GM12801 (cell line): Measurements from ENCODE around the gene TBC1D12.

ENCODE experiments used
- TF ChIP-seq, protein P1 (sequence below): IDR thresholded peaks from one replicate; pipeline ENCODE4 v1.5.1; 2011; ENCODE audit warnings: control low read depth; ENCODE audit not compliant: insufficient read length; ENCODE audit errors: extremely low read depth

The TBC1D12 gene

DNA sequence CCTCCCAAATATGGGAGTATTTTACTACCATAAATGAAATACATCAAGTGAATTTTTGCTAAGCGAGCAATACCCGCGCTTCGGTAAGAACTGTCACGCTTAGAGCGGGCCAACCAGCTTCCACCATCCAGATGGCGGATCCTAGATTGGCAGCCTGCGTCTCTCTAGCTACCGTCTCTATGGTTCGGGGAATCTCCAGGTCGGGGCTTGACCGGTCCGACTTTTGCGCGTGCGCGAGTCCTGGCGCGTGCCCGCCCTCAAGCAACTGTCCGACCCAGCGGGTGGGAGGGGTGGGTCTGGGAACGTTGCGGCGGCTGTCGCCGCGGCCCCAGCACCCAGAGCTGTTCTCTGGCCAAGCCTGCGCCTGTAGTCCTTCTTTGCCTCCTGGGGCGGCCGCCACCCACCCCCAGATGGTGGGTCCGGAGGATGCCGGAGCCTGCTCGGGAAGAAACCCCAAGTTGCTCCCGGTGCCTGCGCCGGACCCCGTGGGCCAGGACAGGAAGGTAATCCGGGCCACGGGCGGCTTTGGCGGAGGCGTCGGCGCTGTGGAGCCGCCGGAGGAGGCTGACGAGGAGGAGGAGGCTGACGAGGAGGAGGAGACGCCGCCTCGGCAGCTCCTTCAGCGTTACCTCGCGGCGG is at the start of gene TBC1D12:
Gene TBC1D12, plus strand, starts transcription at position 338 of the 639 bp plus-strand sequence. Its CDS starts 73 bp downstream, at position 411.
- TF ChIP-seq, protein P1, sequence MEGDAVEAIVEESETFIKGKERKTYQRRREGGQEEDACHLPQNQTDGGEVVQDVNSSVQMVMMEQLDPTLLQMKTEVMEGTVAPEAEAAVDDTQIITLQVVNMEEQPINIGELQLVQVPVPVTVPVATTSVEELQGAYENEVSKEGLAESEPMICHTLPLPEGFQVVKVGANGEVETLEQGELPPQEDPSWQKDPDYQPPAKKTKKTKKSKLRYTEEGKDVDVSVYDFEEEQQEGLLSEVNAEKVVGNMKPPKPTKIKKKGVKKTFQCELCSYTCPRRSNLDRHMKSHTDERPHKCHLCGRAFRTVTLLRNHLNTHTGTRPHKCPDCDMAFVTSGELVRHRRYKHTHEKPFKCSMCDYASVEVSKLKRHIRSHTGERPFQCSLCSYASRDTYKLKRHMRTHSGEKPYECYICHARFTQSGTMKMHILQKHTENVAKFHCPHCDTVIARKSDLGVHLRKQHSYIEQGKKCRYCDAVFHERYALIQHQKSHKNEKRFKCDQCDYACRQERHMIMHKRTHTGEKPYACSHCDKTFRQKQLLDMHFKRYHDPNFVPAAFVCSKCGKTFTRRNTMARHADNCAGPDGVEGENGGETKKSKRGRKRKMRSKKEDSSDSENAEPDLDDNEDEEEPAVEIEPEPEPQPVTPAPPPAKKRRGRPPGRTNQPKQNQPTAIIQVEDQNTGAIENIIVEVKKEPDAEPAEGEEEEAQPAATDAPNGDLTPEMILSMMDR = no peak

DNA sequence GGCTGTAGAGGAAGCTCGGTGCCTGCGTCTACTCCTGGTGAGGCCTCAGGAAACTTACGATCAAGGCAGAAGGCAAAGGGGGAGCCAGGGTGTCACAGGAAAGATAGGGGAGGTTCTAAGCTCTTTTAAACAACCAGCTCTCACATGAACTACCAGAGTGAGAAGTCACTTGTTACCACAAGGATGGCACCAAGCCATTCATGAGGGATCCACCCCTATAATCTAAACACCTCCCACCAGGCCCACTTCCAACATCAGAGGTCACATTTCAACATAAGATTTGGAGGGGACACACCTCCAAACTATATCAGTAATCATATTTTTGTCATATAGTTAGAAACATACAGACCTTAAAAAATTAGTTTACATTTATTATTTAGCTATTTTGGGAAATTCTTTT is 49.0 kb upstream of the TBC1D12 start:
- TF ChIP-seq, protein P1 = no peak

DNA sequence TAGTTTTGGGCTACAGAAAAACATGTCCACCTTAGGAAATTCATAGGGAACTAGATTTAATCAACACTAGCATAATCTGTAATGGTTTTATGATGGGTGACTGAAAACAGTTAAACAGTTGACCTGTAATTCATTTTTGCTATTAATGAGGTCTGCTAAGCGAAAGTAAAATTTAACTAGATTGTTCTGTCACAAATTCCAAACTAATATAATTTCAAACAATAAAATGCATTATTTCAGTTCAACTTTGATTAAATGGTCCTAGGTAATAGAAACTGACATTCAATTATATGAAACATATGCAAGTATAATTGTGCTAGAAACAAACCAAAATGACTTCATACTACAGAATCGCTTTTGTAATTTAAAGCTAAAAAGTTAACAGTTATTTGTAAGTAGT is 46.5 kb upstream of the TBC1D12 start:
- TF ChIP-seq, protein P1 = no peak

DNA sequence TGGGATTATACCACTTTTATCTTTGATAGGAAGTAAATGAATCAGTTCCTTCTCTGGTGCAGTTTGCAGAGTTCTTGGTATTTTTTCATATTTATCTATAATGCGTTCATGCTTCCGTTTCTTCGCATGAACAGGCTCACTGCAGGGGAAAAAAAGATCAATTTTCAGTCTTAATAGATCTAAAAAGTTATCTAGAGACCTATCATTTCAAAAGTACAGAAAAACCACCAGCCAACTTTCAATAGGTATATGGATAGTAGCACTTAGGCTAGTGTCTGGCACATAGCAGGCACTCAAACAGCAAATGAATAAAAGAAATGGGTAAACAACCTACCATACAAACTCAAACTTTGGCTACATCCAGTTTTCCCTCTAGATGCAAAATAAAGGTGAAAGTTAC is 45.1 kb upstream of the TBC1D12 start:
- TF ChIP-seq, protein P1 = no peak

DNA sequence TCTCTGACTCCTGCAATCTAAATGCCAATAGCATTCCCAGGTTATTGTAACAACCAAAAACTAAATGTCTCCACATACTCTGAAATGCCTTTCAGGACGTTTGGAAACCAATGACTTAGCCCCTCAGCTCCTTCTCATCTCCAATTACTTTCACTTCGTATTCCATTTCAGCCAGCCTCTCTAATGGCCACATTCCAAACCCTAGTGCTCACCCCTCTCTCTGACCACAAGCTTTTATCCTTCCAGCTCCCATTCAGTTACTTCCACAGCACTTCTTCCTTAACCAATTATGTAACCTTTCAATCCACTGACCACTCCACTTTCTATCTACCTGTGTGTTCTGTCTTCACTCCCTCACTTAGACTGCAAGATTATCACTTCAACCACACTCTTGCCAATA is 43.9 kb upstream of the TBC1D12 start:
- TF ChIP-seq, protein P1 = no peak

DNA sequence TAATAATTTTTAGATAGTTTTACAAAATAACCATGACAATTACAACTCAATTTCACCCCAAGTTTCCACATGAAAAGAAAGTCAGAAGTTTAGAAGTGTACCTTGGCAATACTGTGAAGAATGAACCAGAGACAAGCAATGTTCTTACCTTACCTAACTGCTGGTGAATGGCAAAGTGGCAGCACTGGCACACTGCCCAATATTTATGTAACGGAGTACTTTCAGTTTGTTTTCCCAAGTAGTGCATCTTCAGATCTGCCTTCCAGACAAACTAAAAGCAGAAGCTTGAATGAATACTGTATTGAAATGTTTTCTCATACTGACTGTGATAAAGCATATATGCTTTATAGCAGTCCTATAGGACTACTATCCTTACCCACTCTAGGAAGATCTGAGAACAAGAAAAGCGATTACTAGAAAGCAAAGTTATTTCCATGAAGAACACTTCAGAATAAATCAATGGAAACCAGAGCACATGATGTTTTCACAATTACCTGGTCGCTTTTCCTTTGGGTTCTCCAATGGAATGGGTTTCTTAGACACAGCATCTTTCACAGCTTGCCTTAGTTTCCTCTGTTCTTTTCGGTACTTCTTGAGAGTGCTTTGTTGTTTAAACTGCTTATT is 41.1 kb upstream of the TBC1D12 start:
- TF ChIP-seq, protein P1 = no peak

DNA sequence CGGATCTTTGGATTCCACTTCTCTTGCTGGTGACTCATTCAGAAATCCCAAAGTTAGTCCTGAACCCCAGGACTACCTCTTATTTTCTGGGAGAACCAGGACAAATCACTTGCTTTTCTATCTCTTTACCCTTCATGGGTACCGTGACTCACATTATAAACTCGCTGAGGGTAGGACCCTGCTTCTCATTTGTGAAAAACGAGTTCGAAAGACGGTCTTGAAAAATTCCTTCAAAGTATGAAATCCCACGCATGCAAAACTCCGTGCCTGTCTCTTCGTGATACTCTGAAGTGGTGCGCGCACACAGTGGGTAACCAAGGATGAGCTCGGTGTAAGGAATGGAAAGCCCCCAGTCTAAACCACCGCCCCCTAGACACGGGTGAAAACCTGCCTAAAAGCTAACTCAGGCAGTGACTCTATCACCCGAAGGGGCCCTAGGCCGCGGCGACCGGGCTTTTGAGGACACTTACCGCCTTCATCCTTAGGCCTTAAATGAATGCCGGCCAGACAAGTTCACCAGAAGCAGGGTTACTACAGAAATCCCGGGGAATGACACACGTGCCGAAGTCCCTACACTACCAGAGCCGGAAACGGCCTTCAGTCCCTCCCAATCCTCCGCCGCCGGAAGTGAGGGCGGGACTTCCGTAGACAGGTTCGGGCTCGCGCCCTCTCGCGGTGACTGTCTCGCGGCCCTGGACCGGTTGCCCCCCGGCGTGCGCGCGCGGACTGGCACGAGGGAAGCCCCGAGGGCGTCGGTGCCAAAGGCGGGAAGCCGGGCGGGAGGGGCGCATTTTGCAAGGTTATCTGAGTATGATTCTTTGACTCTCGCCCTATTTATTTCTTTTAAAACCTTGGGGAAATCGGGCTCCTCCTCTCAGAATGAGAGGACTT is 39.7 kb upstream of the TBC1D12 start, which contains the start of gene NOC3L:
Gene NOC3L, minus strand, starts transcription at position 580 of the 891 bp plus-strand sequence. Its CDS starts 101 bp downstream, at position 479.
- TF ChIP-seq, protein P1 = no peak
